NT2/D1 (cell line): ENCODE data around the gene MGAT5B.

Experiments
- DNase-seq: peaks from one replicate; pipeline ENCODE4 v3.0.0-alpha.2; 2011; ENCODE audit warnings: low read depth, low spot score
- H3K27me3 ChIP-seq: 2 replicates; pipeline ENCODE4 v1.6.0; 2011; ENCODE audit warnings: mild to moderate bottlenecking; ENCODE audit not compliant: insufficient read length, insufficient read depth
- H3K36me3 ChIP-seq: 2 replicates; pipeline ENCODE4 v1.6.1; 2011; ENCODE audit warnings: mild to moderate bottlenecking, low read length, mixed read lengths; ENCODE audit not compliant: insufficient read depth, insufficient read length
- H3K4me1 ChIP-seq: 2 replicates; pipeline ENCODE4 v1.5.1; 2011; ENCODE audit not compliant: insufficient read depth, insufficient read length
- H3K4me3 ChIP-seq: 2 replicates; pipeline ENCODE4 v1.5.1; 2011; ENCODE audit warnings: low read depth; ENCODE audit not compliant: insufficient read length
- H3K9ac ChIP-seq: 2 replicates; pipeline ENCODE4 v1.6.0; 2011; ENCODE audit warnings: low read depth; ENCODE audit not compliant: insufficient read length
- H3K9me3 ChIP-seq: 2 replicates; pipeline ENCODE4 v1.5.1; 2011; ENCODE audit warnings: mild to moderate bottlenecking, low read length; ENCODE audit not compliant: insufficient read depth
- SUZ12 ChIP-seq: IDR thresholded peaks from 2 replicates; pipeline ENCODE4 v1.6.1; 2011; ENCODE audit not compliant: insufficient read length, insufficient read depth; ENCODE audit errors: extremely low read depth
- YY1 ChIP-seq: IDR thresholded peaks from 2 replicates; pipeline ENCODE4 v1.6.1; 2011; ENCODE audit not compliant: insufficient read length, insufficient read depth
- ZNF274 ChIP-seq: IDR thresholded peaks from 2 replicates; pipeline ENCODE4 v1.6.1; 2011; ENCODE audit warnings: mild to moderate bottlenecking, low read depth, low read length

The MGAT5B gene

GRCh38 chr17:76923491-76923890, 55.3 kb downstream of the MGAT5B start:
- H3K9ac ChIP-seq = no peak overlapping the region
- H3K4me3 ChIP-seq = no peak overlapping the region
- TF ChIP-seq YY1 = no peak
- no peak for TF ChIP-seq ZNF274
- no peak for TF ChIP-seq SUZ12
- peaks cover 15% of the 10 kb centered on the region for H3K36me3 ChIP-seq
- peaks cover 18% of the 10 kb centered on the region for H3K4me1 ChIP-seq
- no peak for DNase-seq
- H3K9me3 ChIP-seq = no peaks in the 10 kb centered on the region
- no peaks in the 10 kb centered on the region for H3K27me3 ChIP-seq

GRCh38 chr17:76924345-76925342, 56.4 kb downstream of the MGAT5B start:
- Histone ChIP-seq H3K4me1 (peaks cover 18% of the 10 kb centered on the region), H3K9me3 (no peaks in the 10 kb centered on the region), H3K36me3 (peaks cover 15% of the 10 kb centered on the region), H3K9ac (no peak overlapping the region), H3K4me3 (no peak overlapping the region), H3K27me3 (no peaks in the 10 kb centered on the region)
- no peak for DNase-seq
- TF ChIP-seq YY1 = no peak
- TF ChIP-seq ZNF274 = no peak
- TF ChIP-seq SUZ12 = no peak

- Histone ChIP-seq H3K4me1 (peaks cover 14% of the 10 kb centered on the region), H3K9ac (no peak overlapping the region), H3K36me3 (peaks cover 15% of the 10 kb centered on the region)
Observed at GRCh38 chr17:76925441-76925891, 57.3 kb downstream of the MGAT5B start.

GRCh38 chr17:76926237-76926866, 58.1 kb downstream of the MGAT5B start:
- Histone ChIP-seq H3K9ac (no peak overlapping the region), H3K9me3 (no peaks in the 10 kb centered on the region), H3K36me3 (peaks cover 15% of the 10 kb centered on the region), H3K4me1 (peaks cover 11% of the 10 kb centered on the region), H3K27me3 (no peaks in the 10 kb centered on the region), H3K4me3 (no peak overlapping the region)
- DNase-seq = no peak
- TF ChIP-seq YY1 (no peak), SUZ12 (no peak), ZNF274 (no peak)

More at GRCh38 chr17:76925441-76925891, 57.3 kb downstream of the MGAT5B start:
- DNase-seq = no peak
- Histone ChIP-seq H3K4me3 (no peak overlapping the region), H3K27me3 (no peaks in the 10 kb centered on the region), H3K9me3 (no peaks in the 10 kb centered on the region)
- no peak for TF ChIP-seq SUZ12
- no peak for TF ChIP-seq ZNF274
- TF ChIP-seq YY1 = no peak

- Histone ChIP-seq H3K4me3 (no peak overlapping the region), H3K4me1 (peaks cover 11% of the 10 kb centered on the region), H3K9me3 (no peaks in the 10 kb centered on the region), H3K9ac (no peak overlapping the region), H3K27me3 (no peaks in the 10 kb centered on the region), H3K36me3 (peaks cover 15% of the 10 kb centered on the region)
- DNase-seq = no peak
- no peak for TF ChIP-seq ZNF274
- TF ChIP-seq SUZ12 = no peak
- TF ChIP-seq YY1 = no peak
Observed at GRCh38 chr17:76927577-76927976, 59.4 kb downstream of the MGAT5B start.

GRCh38 chr17:76927982-76928381, 59.8 kb downstream of the MGAT5B start:
- Histone ChIP-seq H3K4me3 (no peak overlapping the region), H3K9ac (no peak overlapping the region), H3K36me3 (peaks cover 15% of the 10 kb centered on the region), H3K27me3 (no peaks in the 10 kb centered on the region), H3K4me1 (peaks cover 8% of the 10 kb centered on the region), H3K9me3 (no peaks in the 10 kb centered on the region)
- no peak for DNase-seq
- TF ChIP-seq SUZ12 (no peak), YY1 (no peak), ZNF274 (no peak)

GRCh38 chr17:76929148-76929547, 60.9 kb downstream of the MGAT5B start:
- H3K4me1 ChIP-seq = peaks cover 3% of the 10 kb centered on the region
- no peak overlapping the region for H3K9ac ChIP-seq
- H3K27me3 ChIP-seq = no peaks in the 10 kb centered on the region
- DNase-seq = no peak
- H3K9me3 ChIP-seq = no peaks in the 10 kb centered on the region
- peaks cover 24% of the 10 kb centered on the region for H3K36me3 ChIP-seq
- TF ChIP-seq YY1 = no peak
- TF ChIP-seq SUZ12 = no peak
- TF ChIP-seq ZNF274 = no peak
- no peak overlapping the region for H3K4me3 ChIP-seq
